ENCODE measurements around the gene CUL4B.

- TF ChIP-seq CTCF (IDR thresholded peaks at IDR 0.05) (peak; percentile 50 to 61 (median 57)), POLR2A (IDR thresholded peaks at IDR 0.05) (no peak)
Observed at GRCh38 chrX:120514236-120514635, 46.5 kb downstream of the CUL4B start.
